Thoracic aorta (tissue), 2 donors: ENCODE results near the gene LCE1B. TPM values are rescaled to one million over a fixed set of nuclear protein-coding genes. Genes with fewer than 3 reads are reported as not detected.

ENCODE experiments used
- ATAC-seq: fragments of 150-250 bp; one replicate; pipeline ENCODE4 v1.8.0; 2017; ENCODE audit warnings: low read depth; ENCODE audit not compliant: insufficient number of reproducible peaks, low FRiP score
- DNase-seq: peaks from one replicate; pipeline ENCODE4 v3.0.0-alpha.2; 2020; ENCODE audit warnings: low spot score
- H3K27ac ChIP-seq, 2 donors: fragments of 200-600 bp; sonication (generic); 1 replicate in 1 of 2; 2 replicates in 1 of 2; pipeline ENCODE4 v1.5.1; 2016; ENCODE audit warnings: mild to moderate bottlenecking in 2 of 2, moderate library complexity in 2 of 2
- H3K27me3 ChIP-seq: fragments of 200-600 bp; sonication (generic); replicated peaks from 2 replicates; pipeline ENCODE4 v1.6.0; 2016; ENCODE audit warnings: mild to moderate bottlenecking; ENCODE audit not compliant: insufficient read depth
- H3K36me3 ChIP-seq: fragments of 200-600 bp; sonication (generic); one replicate; pipeline ENCODE4 v1.5.1; 2016
- H3K4me1 ChIP-seq, 2 donors: fragments of 200-600 bp; sonication (generic); 1 replicate in 1 of 2; 2 replicates in 1 of 2; pipeline versions ENCODE4 v1.5.1 to v1.6.0; 2016; ENCODE audit warnings: low read depth in 2 of 2, mild to moderate bottlenecking in 1 of 2; ENCODE audit not compliant: control insufficient read depth in 1 of 2
- H3K4me3 ChIP-seq: fragments of 200-600 bp; sonication (generic); 2 replicates; pipeline ENCODE4 v1.5.1; 2016; ENCODE audit warnings: mild to moderate bottlenecking
- H3K9me3 ChIP-seq: fragments of 200-600 bp; sonication (generic); 2 replicates; pipeline ENCODE4 v1.5.1; 2016
- CTCF ChIP-seq: fragments of 200-600 bp; sonication (generic); IDR thresholded peaks from one replicate; pipeline ENCODE4 v1.5.1; 2019; ENCODE audit warnings: antibody characterized with exemption
- total RNA-seq, 2 donors: library from RNA; depleted of rRNA; stranded (reverse); fragments of >200 nt; gene quantifications; one replicate each; pipeline versions ENCODE4 v1.1.0 to v1.2.3, GENCODE V29; 2016

Gene LCE1B
- total RNA-seq, 2 donors from 2014 or later: not detected

DNA sequence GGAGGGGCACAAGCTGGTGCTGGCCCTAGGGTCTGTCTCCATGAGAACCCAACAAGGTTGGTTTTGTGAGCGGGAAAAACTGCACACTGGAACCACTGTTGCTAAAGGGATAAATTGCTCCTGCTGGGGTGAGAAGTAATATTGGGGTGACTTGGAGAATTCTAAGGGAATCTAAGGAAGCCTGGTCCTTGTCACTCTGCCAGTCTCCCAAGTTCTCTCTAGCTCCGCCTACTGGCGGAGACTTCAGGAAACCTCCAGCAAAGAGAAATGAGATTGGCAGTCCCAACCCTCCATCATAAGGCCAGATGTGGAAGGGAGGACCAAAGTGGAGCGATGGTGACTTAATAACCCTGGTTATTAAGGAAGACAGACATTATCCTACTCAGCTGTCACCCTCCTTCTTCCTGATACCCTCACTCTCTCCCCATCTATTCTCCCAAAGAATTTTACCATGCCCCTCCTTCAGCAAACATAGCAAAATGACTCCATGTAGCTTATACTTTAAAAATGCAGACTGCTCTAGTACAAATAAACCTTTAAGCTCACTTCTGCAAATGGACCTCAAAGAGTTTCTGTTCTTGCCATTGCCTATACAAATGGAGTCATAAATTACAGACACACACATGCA, 34.1 kb upstream of the LCE1B start:
- Histone ChIP-seq H3K4me1 (no peaks in the 10 kb centered on the region), H3K27ac (no peak overlapping the region), H3K9me3 (no peaks in the 10 kb centered on the region), H3K36me3 (no peaks in the 10 kb centered on the region), H3K4me3 (no peak overlapping the region), H3K27me3 (no peaks in the 10 kb centered on the region)
- no peak for DNase-seq
- TF ChIP-seq CTCF: no peak
- ATAC-seq: no peak

GRCh38 chr1:152783095-152783494, 28.7 kb upstream of the LCE1B start:
- no peaks in the 10 kb centered on the region for H3K9me3 ChIP-seq

DNA sequence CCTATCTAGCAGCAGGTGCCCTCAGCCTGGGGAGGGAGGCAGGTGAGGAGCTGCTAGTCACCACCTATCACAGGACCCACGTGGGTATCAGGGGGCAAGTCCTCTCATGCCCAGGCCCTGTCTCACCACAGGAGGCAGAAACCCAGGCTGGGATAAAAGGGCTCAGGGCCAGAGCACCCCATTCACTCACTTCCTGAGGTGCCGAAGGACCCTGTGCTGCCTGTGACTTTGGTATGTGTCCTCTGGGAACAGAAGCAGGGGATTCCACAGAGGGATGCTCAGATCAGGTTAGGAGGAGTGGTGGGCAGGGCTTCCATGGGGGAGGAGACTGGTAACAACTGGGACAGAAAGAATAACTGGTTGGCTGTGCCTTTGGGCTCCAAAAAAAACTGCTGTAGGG, 25.7 kb upstream of the LCE1B start, which contains the start of gene LCE1E:
Gene LCE1E (plus strand): TSS at position 181 of the 400 bp plus-strand sequence. CDS start 1,043 bp downstream, outside the sequence.
- Histone ChIP-seq H3K27me3 (no peaks in the 10 kb centered on the region), H3K36me3 (no peaks in the 10 kb centered on the region), H3K4me1 (no peaks in the 10 kb centered on the region), H3K4me3 (no peak within 1 kb of the TSS), H3K27ac (no peak within 1 kb of the TSS), H3K9me3 (no peaks in the 10 kb centered on the region)
- ATAC-seq (no peak), DNase-seq (no peak)
- TF ChIP-seq CTCF: no peak

More at GRCh38 chr1:152783095-152783494, 28.7 kb upstream of the LCE1B start:
- H3K4me1 ChIP-seq: no peaks in the 10 kb centered on the region
- ATAC-seq (no peak), DNase-seq (no peak)
- no peak overlapping the region for H3K27ac ChIP-seq
- TF ChIP-seq CTCF: no peak
- H3K4me3 ChIP-seq: no peak overlapping the region
- H3K36me3 ChIP-seq: no peaks in the 10 kb centered on the region
- H3K27me3 ChIP-seq: no peaks in the 10 kb centered on the region

GRCh38 chr1:152795686-152796085, 16.1 kb upstream of the LCE1B start:
- no peak overlapping the region for H3K27ac ChIP-seq
- no peaks in the 10 kb centered on the region for H3K36me3 ChIP-seq
- no peaks in the 10 kb centered on the region for H3K9me3 ChIP-seq
- no peaks in the 10 kb centered on the region for H3K27me3 ChIP-seq
- H3K4me1 ChIP-seq: no peaks in the 10 kb centered on the region
- no peak for TF ChIP-seq CTCF
- ATAC-seq: no peak
- no peak overlapping the region for H3K4me3 ChIP-seq
- no peak for DNase-seq

GRCh38 chr1:152796421-152796820, 15.3 kb upstream of the LCE1B start, which contains the start of gene LCE1D:
TSS of gene LCE1D (plus strand) at chr1:152796721. CDS start at chr1:152797795, 1,074 bp downstream.
- Histone ChIP-seq H3K36me3 (no peaks in the 10 kb centered on the region), H3K27ac (no peak within 1 kb of the TSS), H3K4me3 (no peak within 1 kb of the TSS), H3K4me1 (no peaks in the 10 kb centered on the region), H3K27me3 (no peaks in the 10 kb centered on the region), H3K9me3 (no peaks in the 10 kb centered on the region)
- TF ChIP-seq CTCF: no peak
- ATAC-seq: no peak
- no peak for DNase-seq
